ENCODE results near the gene CORO7. TPM values are rescaled to one million over a fixed set of nuclear protein-coding genes. Genes with fewer than 3 reads are reported as not detected.

CORO7 gene
- total RNA-seq, 4 donors from 2014 or later: 17.9 to 53.7 (median 29.7) TPM

GRCh38 chr16:4332623-4333307 is 83.6 kb downstream of the CORO7 start:
- Histone ChIP-seq H3K27ac (no peak overlapping the region), H3K9me3 (no peaks in the 10 kb centered on the region), H3K4me1 (peaks cover 14 to 30% of the 10 kb centered on the region in 2 donors), H3K36me3 (peaks cover 4 to 13% of the 10 kb centered on the region in 2 donors), H3K27me3 (no peaks in the 10 kb centered on the region), H3K4me3 (replicated peaks in 1 of 3) (no peak overlapping the region)
- intact Hi-C loops (cut with DNase I): loop anchor here (5.0 kb wide), 1 partner anchor 125 kb away; no protein-coding TSS in a partner anchor
- 91 to 94% methylated on average over 12 to 15 of the region's 19 CpGs for WGBS, 2 donors
- DNase-seq: no peak
- TF ChIP-seq POLR2A (IDR thresholded peaks at IDR 0.05): no peak
- TF ChIP-seq CTCF (IDR thresholded peaks at IDR 0.05): no peak

- no peak for DNase-seq
- Histone ChIP-seq H3K27me3 (no peaks in the 10 kb centered on the region), H3K9me3 (no peaks in the 10 kb centered on the region), H3K27ac (no peak overlapping the region), H3K36me3 (peaks cover 4 to 12% of the 10 kb centered on the region in 2 donors), H3K4me1 (peaks cover 18 to 37% of the 10 kb centered on the region in 2 donors), H3K4me3 (replicated peaks in 1 of 3) (no peak overlapping the region)
- TF ChIP-seq POLR2A (IDR thresholded peaks at IDR 0.05) (no peak), CTCF (IDR thresholded peaks at IDR 0.05) (no peak)
- intact Hi-C loops (cut with DNase I): loop anchor here (5.0 kb wide), 1 partner anchor 125 kb away; no protein-coding TSS in a partner anchor
- WGBS, 2 donors: 87 to 96% methylated on average over 11 to 14 of the region's 14 CpGs
These were observed 84.3 kb downstream of the CORO7 start for GRCh38 chr16:4332083-4332482.

GRCh38 chr16:4330277-4330874 is 86.0 kb downstream of the CORO7 start:
- TF ChIP-seq CTCF (IDR thresholded peaks at IDR 0.05): peak; percentile 88 to 97 (median 91)
- TF ChIP-seq POLR2A (IDR thresholded peaks at IDR 0.05): no peak
- H3K36me3 ChIP-seq: peaks cover 0 to 4% of the 10 kb centered on the region in 2 donors
- intact Hi-C loops (cut with DNase I): loop anchor here (5.0 kb wide), 1 partner anchor 123 kb away; no protein-coding TSS in a partner anchor
- H3K4me3 ChIP-seq (replicated peaks in 1 of 3): no peak overlapping the region
- WGBS, 2 donors: 50 to 59% methylated on average over 10 to 13 of the region's 14 CpGs
- DNase-seq: peak; percentile 80 to 85
- H3K27ac ChIP-seq: no peak overlapping the region
- peaks cover 22 to 48% of the 10 kb centered on the region in 2 donors for H3K4me1 ChIP-seq
- no peaks in the 10 kb centered on the region for H3K9me3 ChIP-seq
- H3K27me3 ChIP-seq: no peaks in the 10 kb centered on the region

- H3K4me1 ChIP-seq: peaks cover 32 to 54% of the 10 kb centered on the region in 2 donors
- DNase-seq: peak in 1 of 2 donors; percentile 24
- intact Hi-C loops (cut with DNase I): loop anchor here (2.0 kb wide), 1 partner anchor 40 kb away; no protein-coding TSS in a partner anchor
- H3K9me3 ChIP-seq: no peaks in the 10 kb centered on the region
- no peak overlapping the region for H3K4me3 ChIP-seq (replicated peaks in 1 of 3)
- H3K27me3 ChIP-seq: no peaks in the 10 kb centered on the region
- no peak for TF ChIP-seq POLR2A (IDR thresholded peaks at IDR 0.05)
- no peak for TF ChIP-seq CTCF (IDR thresholded peaks at IDR 0.05)
- peak overlapping the region; percentile 34 to 88 (median 80) for H3K27ac ChIP-seq
- H3K36me3 ChIP-seq: peaks cover 0 to 4% of the 10 kb centered on the region in 2 donors
- whole genome bisulfite sequencing, 2 donors: 50 to 66% methylated on average over 11 of the region's 17 CpGs
These were observed 87.3 kb downstream of the CORO7 start for GRCh38 chr16:4328782-4329775.
